ENCODE measurements around the gene PFKFB4. TPM values are rescaled to one million over a fixed set of nuclear protein-coding genes. Genes with fewer than 3 reads are reported as not detected.
"Not testable (repeated sequence)": the region's sequence is repeated elsewhere in the genome, so short reads cannot be mapped to it uniquely, and the experiment has no call there.

Gene PFKFB4
- total RNA-seq, 4 donors from 2014 or later = 14.0 to 131 (median 74.5) TPM

DNA sequence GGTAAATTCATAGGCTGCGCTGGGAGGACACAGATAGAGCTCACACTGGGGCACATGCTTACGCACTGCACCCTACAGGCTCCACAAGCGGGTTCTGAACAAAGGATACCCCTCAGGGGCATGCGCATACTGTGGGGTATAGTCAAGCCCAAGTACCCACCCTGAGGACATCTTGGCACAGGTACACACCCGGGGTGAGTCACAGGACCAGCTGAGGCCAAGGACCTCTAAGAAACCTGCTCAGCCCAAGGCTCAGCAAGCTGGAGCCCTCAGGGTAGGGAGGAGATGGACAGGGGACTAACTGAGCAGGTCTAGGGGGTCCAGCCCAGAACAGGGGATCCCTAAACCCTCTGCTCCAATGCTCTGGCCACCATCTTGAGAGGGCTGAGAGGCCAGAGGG is 55.9 kb downstream of the PFKFB4 start:
- no peak overlapping the region for H3K4me3 ChIP-seq
- TF ChIP-seq, protein P1, sequence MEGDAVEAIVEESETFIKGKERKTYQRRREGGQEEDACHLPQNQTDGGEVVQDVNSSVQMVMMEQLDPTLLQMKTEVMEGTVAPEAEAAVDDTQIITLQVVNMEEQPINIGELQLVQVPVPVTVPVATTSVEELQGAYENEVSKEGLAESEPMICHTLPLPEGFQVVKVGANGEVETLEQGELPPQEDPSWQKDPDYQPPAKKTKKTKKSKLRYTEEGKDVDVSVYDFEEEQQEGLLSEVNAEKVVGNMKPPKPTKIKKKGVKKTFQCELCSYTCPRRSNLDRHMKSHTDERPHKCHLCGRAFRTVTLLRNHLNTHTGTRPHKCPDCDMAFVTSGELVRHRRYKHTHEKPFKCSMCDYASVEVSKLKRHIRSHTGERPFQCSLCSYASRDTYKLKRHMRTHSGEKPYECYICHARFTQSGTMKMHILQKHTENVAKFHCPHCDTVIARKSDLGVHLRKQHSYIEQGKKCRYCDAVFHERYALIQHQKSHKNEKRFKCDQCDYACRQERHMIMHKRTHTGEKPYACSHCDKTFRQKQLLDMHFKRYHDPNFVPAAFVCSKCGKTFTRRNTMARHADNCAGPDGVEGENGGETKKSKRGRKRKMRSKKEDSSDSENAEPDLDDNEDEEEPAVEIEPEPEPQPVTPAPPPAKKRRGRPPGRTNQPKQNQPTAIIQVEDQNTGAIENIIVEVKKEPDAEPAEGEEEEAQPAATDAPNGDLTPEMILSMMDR (IDR thresholded peaks at IDR 0.05) = no peak
- no peak for TF ChIP-seq POLR2A (IDR thresholded peaks at IDR 0.05)
- H3K4me1 ChIP-seq = peaks cover 0 to 12% (median 7%) of the 10 kb centered on the region in 4 donors
- no peaks in the 10 kb centered on the region for H3K27me3 ChIP-seq
- DNase-seq = no peak
- H3K9me3 ChIP-seq = no peaks in the 10 kb centered on the region
- peaks cover 0 to 6% (median 0%) of the 10 kb centered on the region in 3 donors for H3K36me3 ChIP-seq
- no peak overlapping the region for H3K27ac ChIP-seq

DNA sequence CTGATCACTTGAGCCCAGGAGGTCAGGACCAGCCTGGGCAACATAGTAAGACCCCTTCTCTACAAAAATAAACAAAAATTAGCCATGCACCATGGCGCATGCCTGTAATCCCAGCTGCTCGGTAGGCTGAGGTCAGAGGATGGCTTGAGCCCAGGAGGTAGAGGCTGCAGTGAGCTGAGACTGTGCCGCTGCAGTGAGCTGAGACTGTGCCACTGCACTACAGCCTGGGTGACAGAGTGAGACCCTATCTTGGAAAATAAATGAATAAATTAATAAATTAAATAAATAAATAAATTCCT is 63.5 kb downstream of the PFKFB4 start:
- Histone ChIP-seq H3K27me3 (no peaks in the 10 kb centered on the region), H3K4me3 (no peak overlapping the region), H3K4me1 (no peaks in the 10 kb centered on the region), H3K27ac (peak overlapping the region in 1 of 4 donors; percentile 25), H3K9me3 (no peaks in the 10 kb centered on the region), H3K36me3 (no peaks in the 10 kb centered on the region)
- DNase-seq = no peak
- no peak for TF ChIP-seq POLR2A (IDR thresholded peaks at IDR 0.05)
- TF ChIP-seq, protein P1 (IDR thresholded peaks at IDR 0.05) = no peak

DNA sequence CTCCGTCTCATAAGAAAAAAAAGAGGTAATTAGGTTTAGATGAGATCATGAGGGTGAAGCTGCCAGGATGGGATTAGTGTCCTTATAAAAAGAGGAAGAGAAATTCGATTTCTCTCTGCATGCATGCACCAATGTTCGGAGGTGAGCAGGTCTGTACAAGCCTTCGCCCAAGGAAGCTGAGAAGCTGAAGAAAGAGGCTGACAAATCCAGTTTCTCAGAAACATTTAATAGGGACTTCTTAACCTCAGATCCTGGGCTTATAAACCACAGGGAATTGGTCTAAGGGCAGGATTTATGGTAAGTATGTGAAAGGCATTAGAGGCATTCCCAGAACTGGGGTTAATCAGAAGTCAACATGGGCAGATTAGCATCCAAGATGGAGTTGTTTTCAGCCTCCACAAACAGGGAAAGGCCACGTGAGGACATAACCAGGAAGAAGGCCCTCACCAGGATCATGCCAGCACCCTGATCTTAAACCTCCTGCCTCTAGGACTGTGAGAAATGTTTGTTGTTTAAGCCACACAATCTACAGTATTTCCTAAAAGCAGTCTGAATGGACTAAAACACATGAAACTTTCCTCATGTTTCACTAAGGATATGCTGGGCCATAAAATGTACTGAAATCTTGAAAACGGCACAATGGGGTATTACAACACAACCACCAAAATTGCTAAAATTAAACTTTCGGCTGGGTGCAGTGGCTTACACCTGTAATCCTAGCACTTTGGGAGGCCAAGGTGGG is 64.0 kb downstream of the PFKFB4 start:
- Histone ChIP-seq H3K4me3 (no peak overlapping the region), H3K27me3 (no peaks in the 10 kb centered on the region), H3K27ac (peak overlapping the region in 1 of 4 donors; percentile 25), H3K9me3 (no peaks in the 10 kb centered on the region), H3K36me3 (no peaks in the 10 kb centered on the region), H3K4me1 (no peaks in the 10 kb centered on the region)
- DNase-seq = no peak
- TF ChIP-seq POLR2A (IDR thresholded peaks at IDR 0.05) = no peak
- TF ChIP-seq, protein P1 (IDR thresholded peaks at IDR 0.05) = no peak

DNA sequence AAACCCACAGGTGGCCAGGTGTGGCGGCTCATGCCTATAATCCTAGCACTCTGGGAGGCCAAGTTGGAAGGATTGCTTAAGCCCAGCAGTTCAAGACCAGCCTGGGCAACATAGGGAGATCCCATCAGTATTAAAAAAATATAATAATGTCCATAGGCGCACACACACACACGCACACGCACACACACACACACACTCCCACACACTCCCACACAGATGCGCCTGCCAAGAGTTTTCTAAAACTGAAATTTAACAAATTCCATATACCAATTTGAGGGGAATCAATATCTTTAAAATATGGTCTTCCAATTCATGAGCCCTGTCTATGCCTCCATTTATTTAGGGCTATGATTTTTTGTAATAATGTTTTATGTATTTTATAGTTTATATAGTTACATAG is 69.7 kb downstream of the PFKFB4 start:
- Histone ChIP-seq H3K27me3 (no peaks in the 10 kb centered on the region), H3K9me3 (no peaks in the 10 kb centered on the region), H3K27ac (no peak overlapping the region), H3K4me3 (no peak overlapping the region), H3K4me1 (no peaks in the 10 kb centered on the region), H3K36me3 (no peaks in the 10 kb centered on the region)
- no peak for TF ChIP-seq POLR2A (IDR thresholded peaks at IDR 0.05)
- TF ChIP-seq, protein P1 (IDR thresholded peaks at IDR 0.05) = no peak
- no peak for DNase-seq

DNA sequence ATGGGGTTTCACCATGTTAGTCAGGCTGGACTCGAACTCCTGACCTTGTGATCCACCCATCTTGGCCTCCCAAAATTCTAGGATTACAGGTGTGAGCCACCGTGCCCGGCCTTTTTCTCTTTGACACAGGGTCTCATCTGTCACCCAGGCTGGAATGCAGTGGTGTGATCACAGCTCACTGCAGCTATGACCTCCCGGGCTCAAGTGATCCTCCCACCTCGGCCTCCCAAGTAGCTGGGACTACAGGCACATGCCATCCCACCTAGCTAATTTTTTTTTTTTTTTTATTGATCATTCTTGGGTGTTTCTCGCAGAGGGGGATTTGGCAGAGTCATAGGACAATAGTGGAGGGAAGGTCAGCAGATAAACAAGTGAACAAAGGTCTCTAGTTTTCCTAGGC is 73.8 kb downstream of the PFKFB4 start:
- H3K27me3 ChIP-seq, DNase-seq, H3K27ac ChIP-seq, H3K9me3 ChIP-seq, H3K36me3 ChIP-seq, H3K4me1 ChIP-seq, H3K4me3 ChIP-seq: not testable (repeated sequence)

DNA sequence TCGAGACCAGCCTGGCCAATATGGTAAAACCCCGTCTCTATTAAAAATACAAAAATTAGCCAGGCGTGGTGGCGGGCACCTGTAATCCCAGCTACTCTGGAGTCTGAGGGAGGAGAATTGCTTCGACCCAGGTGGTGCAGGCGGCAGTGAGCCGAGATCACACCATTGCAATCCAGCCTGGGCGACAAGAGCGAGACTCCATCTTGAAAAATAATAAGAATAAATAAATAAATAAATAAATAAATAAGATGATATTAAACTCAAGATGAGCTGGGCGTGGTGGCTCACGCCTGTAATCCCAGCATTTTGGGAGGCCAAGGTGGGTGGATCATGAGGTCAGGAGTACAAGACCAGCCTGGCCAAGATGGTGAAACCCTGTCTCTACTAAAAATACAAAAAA is 75.7 kb downstream of the PFKFB4 start:
- H3K9me3 ChIP-seq, H3K27ac ChIP-seq, H3K4me1 ChIP-seq, H3K4me3 ChIP-seq, H3K36me3 ChIP-seq, DNase-seq, H3K27me3 ChIP-seq: not testable (repeated sequence)
